K562 (cell line): ENCODE results near the gene TADA2A. TPM values are rescaled to one million over a fixed set of nuclear protein-coding genes. Genes with fewer than 3 reads are reported as not detected.
A peak's percentile ranks its signal among the peaks of the same experiment; 100 is the strongest.

Source experiments
- ATAC-seq: fragments of 200-7000 bp; cut with Tn5 transposase; 3 replicates; pipeline ENCODE4 v1.9.1; 2020; ENCODE audit warnings: moderate library complexity
- BruUV-seq: library from RNA; stranded (reverse); fragments of 400-500 nt; replicated peaks from 2 replicates; lab custom pipeline; 2021; lab: Mats Ljungman, UMichigan
- CTCF ChIA-PET: fragments of 300-600 bp; formaldehyde crosslinking; extraction: SDS; loops from one replicate; lab custom pipeline; 2021; ENCODE audit warnings: low intra/inter-chr PET ratio; lab: Yijun Ruan, JAX
- POLR2A ChIA-PET: fragments of 300-600, 350-650 bp; sonication (Branson Sonifier 250); formaldehyde crosslinking; extraction: SDS; loops from one replicate; lab custom pipeline; 2021; ENCODE audit warnings: antibody characterized with exemption, inconsistent platforms; lab: Yijun Ruan, JAX
- DNase-seq, 4 experiments: peaks; one replicate each; pipeline versions ENCODE4 v3.0.0 to v3.0.0-alpha.2; 2011 to 2018; ENCODE audit warnings: low spot score in 3 of 4, mixed read lengths in 3 of 4; ENCODE audit errors: extremely low read depth in 1 of 4
- FAIRE-seq: peaks from 2 replicates; lab custom pipeline; 2011; peaks lifted over from hg19 to GRCh38; lab: Jason Lieb, UNC
- H2AFZ ChIP-seq: 2 replicates; pipeline ENCODE4 v1.6.0; 2011; ENCODE audit warnings: low read depth, low read length, control low read depth, inconsistent platforms
- H3K27ac ChIP-seq: fragments of 200-600 bp; 3 replicates; pipeline ENCODE4 v1.8.0; 2011; ENCODE audit warnings: low read depth, mild to moderate bottlenecking, control low read depth, inconsistent platforms, low read length, moderate library complexity, mixed read lengths; ENCODE audit errors: extremely low read depth
- H3K27me3 ChIP-seq, 2 experiments: fragments of 300-600 bp in 1 of 2; 2 replicates in 1 of 2; 3 replicates in 1 of 2; pipeline versions ENCODE4 v1.6.0 to v1.8.0; 2011; ENCODE audit warnings: inconsistent platforms in 2 of 2, low read length in 2 of 2, mild to moderate bottlenecking in 1 of 2, mixed read lengths in 1 of 2, moderate library complexity in 1 of 2; ENCODE audit not compliant: control insufficient read depth in 2 of 2, insufficient read depth in 2 of 2
- H3K36me3 ChIP-seq: fragments of 300-600 bp; 3 replicates; pipeline ENCODE4 v1.8.0; 2011; ENCODE audit warnings: mild to moderate bottlenecking, low read length, inconsistent platforms; ENCODE audit not compliant: control insufficient read depth, insufficient read depth
- H3K4me1 ChIP-seq, 2 experiments: fragments of 200-600 bp in 1 of 2; replicated peaks in 1 of 2; 2 replicates in 1 of 2; 3 replicates in 1 of 2; pipeline versions ENCODE4 v1.5.1 to v1.8.0; 2011; ENCODE audit warnings: inconsistent platforms in 2 of 2, low read length in 2 of 2, mild to moderate bottlenecking in 1 of 2, mixed read lengths in 1 of 2, moderate library complexity in 1 of 2; ENCODE audit not compliant: control insufficient read depth in 2 of 2, insufficient read depth in 2 of 2
- H3K4me2 ChIP-seq: 2 replicates; pipeline ENCODE4 v1.6.1; 2011; ENCODE audit warnings: low read length, control low read depth, inconsistent platforms, mixed read lengths; ENCODE audit not compliant: insufficient read depth
- H3K4me3 ChIP-seq: fragments of 200-600 bp; sonication (generic), shearing (Covaris generic); 2 replicates; pipeline ENCODE4 v1.5.1; 2016; ENCODE audit warnings: control low read depth, inconsistent platforms
- H3K79me2 ChIP-seq: fragments of 200-600 bp; 3 replicates; pipeline ENCODE4 v1.8.0; 2011; ENCODE audit warnings: low read length, inconsistent platforms; ENCODE audit not compliant: control insufficient read depth, insufficient read depth
- H3K9ac ChIP-seq, 2 experiments: 2 replicates each; pipeline versions ENCODE4 v1.6.0 to v1.6.1; 2011; ENCODE audit warnings: low read depth in 2 of 2, low read length in 2 of 2, control low read depth in 1 of 2, inconsistent platforms in 1 of 2, mild to moderate bottlenecking in 1 of 2, mixed read lengths in 1 of 2; ENCODE audit not compliant: insufficient read depth in 1 of 2
- H3K9me1 ChIP-seq: one replicate; pipeline ENCODE4 v1.6.0; 2011; ENCODE audit warnings: inconsistent platforms, mild to moderate bottlenecking, low read length, moderate library complexity; ENCODE audit not compliant: control insufficient read depth, insufficient read depth
- H3K9me3 ChIP-seq: replicated peaks from 2 replicates; pipeline ENCODE4 v1.5.1; 2011; ENCODE audit warnings: low read depth, low read length, inconsistent platforms; ENCODE audit not compliant: control insufficient read depth, insufficient read depth
- H4K20me1 ChIP-seq: replicated peaks from 2 replicates; pipeline ENCODE4 v1.6.1; 2011; ENCODE audit warnings: low read length, inconsistent platforms, mixed read lengths; ENCODE audit not compliant: control insufficient read depth, insufficient read depth
- CEBPB ChIP-seq: fragments of 450-650 bp; IDR thresholded peaks from 2 replicates; pipeline ENCODE4 v1.6.1; 2016; ENCODE audit warnings: missing genetic modification characterization, missing compliant biosample characterization
- CEBPG ChIP-seq, 3 experiments: fragments of 200-800 bp in 1 of 3; sonication (Bioruptor generic) in 1 of 3; sonication (generic) in 1 of 3; formaldehyde crosslinking in 1 of 3; IDR thresholded peaks in 2 of 3; conservative IDR thresholded peaks in 1 of 3; 2 replicates each; pipeline versions ENCODE4 v1.6.1 to v1.8.0; 2016 to 2022; ENCODE audit warnings: missing compliant biosample characterization in 2 of 3, missing genetic modification characterization in 2 of 3, mild to moderate bottlenecking in 1 of 3, missing genetic modification reagents in 1 of 3
- MED1 ChIP-seq: sonication (generic); formaldehyde crosslinking; IDR thresholded peaks from 2 replicates; pipeline ENCODE4 v1.8.1; 2023; ENCODE audit warnings: missing genetic modification reagents, borderline replicate concordance
- SIRT6 ChIP-seq: IDR thresholded peaks from one replicate; pipeline ENCODE4 v1.6.1; 2012; ENCODE audit warnings: low read depth, mild to moderate bottlenecking, control low read depth, inconsistent platforms, low read length, moderate library complexity
- ZNF444 ChIP-seq: fragments of 250-450 bp; sonication (Bioruptor Pico); IDR thresholded peaks from 2 replicates; pipeline ENCODE4 v1.4.0; 2020; ENCODE audit warnings: mild to moderate bottlenecking, moderate library complexity
- WGBS: fragments of 100-300 bp; shearing (Covaris generic); methylation state at CpG from one replicate; pipeline ENCODE4 v1.1.6; 2016; ENCODE audit warnings: low coverage, mixed read lengths; ENCODE audit not compliant: insufficient coverage; ENCODE audit errors: missing lambda C conversion rate; 5-methylcytosine and 5-hydroxymethylcytosine counted together
- in situ Hi-C: fragments of 300-500 bp; cut with MboI; formaldehyde crosslinking; loops from 4 replicates; pipeline ENCODE4 v1.15.0; 2018; ENCODE audit warnings: inconsistent platforms, mixed read lengths
- intact Hi-C: fragments of 100-400 bp; cut with micrococcal nuclease; formaldehyde crosslinking; loops from 2 replicates; pipeline ENCODE4 v1.14.2; 2022
- polyA plus RNA-seq, 8 experiments: library from polyadenylated mRNA; depleted of rRNA in 4 of 8; stranded (reverse) in 5 of 8; unstranded in 3 of 8; fragments of >200 nt; fragmentation: Nextera tagmentation in 2 of 8; fragmentation: Illumina TruSeq in 1 of 8; extraction: Ambion mirVana in 2 of 8; extraction: Trizol in 1 of 8; gene quantifications; 2 replicates each; pipeline versions ENCODE4 v1.2.1 to v1.2.3, GENCODE V29; 2011 to 2014; ENCODE audit warnings: inconsistent platforms in 1 of 8, missing spikeins in 1 of 8
- total RNA-seq, 7 experiments: library from RNA; depleted of rRNA in 6 of 7; stranded (reverse); fragments of >200 nt in 6 of 7; fragmentation: Illumina TruSeq in 2 of 7; extraction: Trizol in 2 of 7; gene quantifications; 2 replicates each; pipeline versions ENCODE4 v1.2.1 to v1.2.3, GENCODE V29; 2011 to 2021; ENCODE audit warnings: low replicate concordance in 1 of 7

Gene TADA2A
- total and polyA plus RNA-seq, 9 of the 15 experiments (the other 6 are each of a cell fraction or from before 2014, with no cell fraction given) = 13.8 to 37.7 (median 25.0) TPM

DNA sequence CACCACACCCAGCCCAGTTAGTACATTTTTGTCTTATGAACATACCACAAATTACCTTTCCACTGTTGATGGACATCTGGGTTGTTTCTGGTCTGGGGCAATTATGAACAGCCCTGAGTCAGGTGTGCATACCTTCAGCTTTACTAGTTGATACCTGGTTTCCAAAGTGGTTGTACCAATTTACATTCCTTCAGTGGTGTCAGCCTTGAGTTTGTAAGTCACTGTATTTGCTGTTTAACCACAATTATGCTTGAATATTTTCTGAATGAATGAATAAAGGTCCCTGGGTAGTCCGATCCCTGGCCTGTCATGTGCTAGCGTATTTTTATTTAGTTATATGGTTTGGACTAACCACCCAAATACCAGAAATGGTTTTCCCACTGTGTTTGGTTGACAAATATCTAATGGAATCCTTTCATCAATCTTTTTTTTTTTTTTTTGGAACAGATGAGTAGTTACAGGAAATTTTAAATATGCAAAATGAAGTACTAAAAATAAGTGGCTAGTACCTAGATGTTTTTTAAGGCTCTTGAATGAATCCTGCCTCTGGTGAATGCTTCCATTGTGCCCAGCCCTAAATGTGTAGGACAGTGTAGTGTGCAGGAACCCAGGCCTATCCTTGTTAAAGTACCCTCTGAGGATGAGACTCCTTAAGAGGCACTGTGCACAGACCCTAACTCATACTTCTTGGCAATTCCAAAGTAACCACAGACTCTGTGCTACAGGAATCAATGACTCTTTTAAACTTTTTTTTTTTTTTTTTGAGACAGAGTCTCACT lies 86.8 kb downstream of the TADA2A start (continued):
- TF ChIP-seq ZNF444 (CRISPR knock-in tag) (no peak), MED1 (CRISPR knock-in tag) (no peak)

DNA sequence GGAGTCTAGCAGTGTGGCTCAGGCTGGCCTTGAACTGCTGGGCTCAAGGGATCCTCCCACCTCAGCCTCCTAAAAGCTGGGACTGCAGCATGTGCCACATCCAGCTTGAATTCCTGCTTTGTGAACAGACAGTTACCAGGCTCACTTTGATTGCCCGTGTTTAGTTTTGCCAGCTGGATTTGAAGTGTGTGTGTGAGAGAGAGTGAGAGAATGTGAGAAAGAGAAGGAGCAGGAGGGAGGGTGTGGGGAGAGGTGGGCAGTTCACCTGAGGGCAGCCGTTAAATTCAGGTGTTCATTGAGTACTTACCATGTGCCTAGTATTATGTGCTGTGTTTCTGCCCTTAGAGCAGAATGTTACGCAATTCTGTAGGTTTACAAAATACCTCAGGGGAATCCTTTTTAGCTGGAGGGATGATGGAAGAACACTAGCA lies 87.7 kb downstream of the TADA2A start:
- H3K9me1 ChIP-seq = no peaks in the 10 kb centered on the region
- H3K9ac ChIP-seq = no peak overlapping the region
- H2AFZ ChIP-seq = no peak overlapping the region
- DNase-seq = no peak
- no peak for ATAC-seq
- POLR2A ChIA-PET = interaction anchor here (1.1 to 1.6 kb wide), 2 partner anchors 8 to 23 kb away, joined by 3 to 4 read pairs; no protein-coding TSS in a partner anchor
- no TSS peak for BruUV-seq
- 0 out of 3 replicates have a peak, but pooled peaks cover 3% of the 10 kb centered on the region for H3K36me3 ChIP-seq
- H3K4me3 ChIP-seq = no peak overlapping the region
- TF ChIP-seq CEBPB (tag) (peak; percentile 93), SIRT6 (no peak), CEBPG (CRISPR knock-in tag; IDR thresholded peaks at IDR 0.05) (0 out of 2 replicates have a peak, but pooled peaks have one; percentile 21), CEBPG (tag; conservative IDR thresholded peaks at IDR 0.05 in 1 of 2, IDR thresholded peaks at IDR 0.05 in 1 of 2) (peak; percentile 54 to 90; a peak in 3 of 4 replicates)
- 73% methylated on average over 3 of the region's 3 CpGs for WGBS
- no peak for FAIRE-seq
- no peak overlapping the region for H3K4me2 ChIP-seq
- no peaks in the 10 kb centered on the region for H3K27me3 ChIP-seq
- no peaks in the 10 kb centered on the region for H4K20me1 ChIP-seq
- peaks cover 82% of the 10 kb centered on the region for H3K79me2 ChIP-seq
- CTCF ChIA-PET = interaction anchor here (0.6 kb wide), 1 partner anchor 120 kb away, joined by 3 read pairs; no protein-coding TSS in a partner anchor
- intact Hi-C loops = no loop called here
- H3K4me1 ChIP-seq = peaks cover 0 to 16% of the 10 kb centered on the region in 2 experiments; a peak in 3 of 5 replicates
- in situ Hi-C loops = no loop called here
- H3K27ac ChIP-seq = no peak overlapping the region
- H3K9me3 ChIP-seq = no peaks in the 10 kb centered on the region
